HG02642 (cell line): ENCODE data around the gene RALBP1.

ENCODE experiments used
- ATAC-seq: cut with Tn5 transposase; IDR thresholded peaks from one replicate; pipeline ENCODE4 v1.9.1; 2021; ENCODE audit warnings: mild to moderate bottlenecking; ENCODE audit not compliant: unreplicated experiment, poor library complexity

RALBP1 gene

GRCh38 chr18:9506046-9506792 is 30.9 kb downstream of the RALBP1 start:
- ATAC-seq = no peak

- no peak for ATAC-seq
Observed at GRCh38 chr18:9507565-9508088, 32.3 kb downstream of the RALBP1 start.

GRCh38 chr18:9508446-9509025 is 33.2 kb downstream of the RALBP1 start:
- no peak for ATAC-seq

GRCh38 chr18:9513971-9514512 is 38.7 kb downstream of the RALBP1 start:
- ATAC-seq = no peak

GRCh38 chr18:9516437-9517064 is 41.2 kb downstream of the RALBP1 start:
- ATAC-seq = no peak

- no peak for ATAC-seq
Observed at GRCh38 chr18:9517869-9518268, 42.6 kb downstream of the RALBP1 start.

GRCh38 chr18:9519399-9519798 is 44.1 kb downstream of the RALBP1 start:
- ATAC-seq = no peak

- no peak for ATAC-seq
Observed at GRCh38 chr18:9520666-9521065, 45.4 kb downstream of the RALBP1 start.

GRCh38 chr18:9521770-9522169 is 46.5 kb downstream of the RALBP1 start:
- no peak for ATAC-seq

GRCh38 chr18:9522952-9523351 is 47.6 kb downstream of the RALBP1 start:
- no peak for ATAC-seq

- ATAC-seq = no peak
Observed at GRCh38 chr18:9526458-9526857, 51.1 kb downstream of the RALBP1 start.

- no peak for ATAC-seq
Observed at GRCh38 chr18:9530226-9531009, 55.1 kb downstream of the RALBP1 start.

GRCh38 chr18:9531791-9532410 is 56.6 kb downstream of the RALBP1 start:
- ATAC-seq = no peak

GRCh38 chr18:9534844-9535243 is 59.5 kb downstream of the RALBP1 start:
- ATAC-seq = no peak

GRCh38 chr18:9535430-9535991 is 60.2 kb downstream of the RALBP1 start:
- no peak for ATAC-seq

GRCh38 chr18:9536354-9537152 is 61.2 kb downstream of the RALBP1 start:
- no peak for ATAC-seq

GRCh38 chr18:9537677-9538076 is 62.4 kb downstream of the RALBP1 start:
- no peak for ATAC-seq

- no peak for ATAC-seq
Observed at GRCh38 chr18:9539283-9539682, 64.0 kb downstream of the RALBP1 start.

GRCh38 chr18:9539938-9540337 is 64.6 kb downstream of the RALBP1 start:
- ATAC-seq = no peak
